CD14-positive monocyte (primary cell): Measurements from ENCODE around the gene FSHR. TPM values are rescaled to one million over a fixed set of nuclear protein-coding genes. Genes with fewer than 3 reads are reported as not detected.

Experiments
- DNase-seq, 3 donors: peaks; one replicate each; pipeline ENCODE4 v3.0.0-alpha.2; 2011 to 2022
- H2AFZ ChIP-seq: 2 replicates; pipeline ENCODE4 v1.6.0; 2012; ENCODE audit warnings: mild to moderate bottlenecking, low read depth, low read length, inconsistent platforms; ENCODE audit not compliant: insufficient read depth, poor library complexity, severe bottlenecking
- H3K27ac ChIP-seq, 2 donors: 1 replicate in 1 of 2; 2 replicates in 1 of 2; pipeline ENCODE4 v1.5.1; 2012 to 2013; ENCODE audit warnings: low read length in 2 of 2, control low read depth in 1 of 2, inconsistent platforms in 1 of 2, low read depth in 1 of 2, mild to moderate bottlenecking in 1 of 2
- H3K27me3 ChIP-seq, 2 donors: one replicate each; pipeline versions ENCODE4 v1.6.0 to v1.6.1; 2011 to 2013; ENCODE audit warnings: low read length in 2 of 2; ENCODE audit not compliant: control insufficient read depth in 2 of 2, insufficient read depth in 2 of 2
- H3K36me3 ChIP-seq, 2 donors: replicated peaks in 1 of 2; 1 replicate in 1 of 2; 2 replicates in 1 of 2; pipeline versions ENCODE4 v1.5.1 to v1.6.1; 2012 to 2013; ENCODE audit warnings: low read length in 2 of 2, control low read depth in 1 of 2, inconsistent platforms in 1 of 2, mild to moderate bottlenecking in 1 of 2; ENCODE audit not compliant: insufficient read depth in 2 of 2, control insufficient read depth in 1 of 2
- H3K4me1 ChIP-seq, 2 donors: 1 replicate in 1 of 2; 2 replicates in 1 of 2; pipeline versions ENCODE4 v1.5.1 to v1.6.1; 2012 to 2013; ENCODE audit warnings: low read length in 2 of 2, control low read depth in 1 of 2, inconsistent platforms in 1 of 2, mild to moderate bottlenecking in 1 of 2, moderate library complexity in 1 of 2; ENCODE audit not compliant: insufficient read depth in 2 of 2, control insufficient read depth in 1 of 2
- H3K4me2 ChIP-seq: replicated peaks from 2 replicates; pipeline ENCODE3; 2012; ENCODE audit warnings: low read length, moderate library complexity, mild to moderate bottlenecking; ENCODE audit not compliant: poor library complexity, severe bottlenecking; ENCODE audit errors: extremely low read depth
- H3K4me3 ChIP-seq, 3 experiments: fragments of 200-600 bp in 1 of 3; sonication (generic) in 1 of 3; replicated peaks in 1 of 3; 1 replicate in 2 of 3; 2 replicates in 1 of 3; pipeline ENCODE4 v1.5.1; 2011 to 2013; ENCODE audit warnings: low read length in 3 of 3, mild to moderate bottlenecking in 3 of 3, control low read depth in 2 of 3, low read depth in 2 of 3, inconsistent platforms in 1 of 3, moderate library complexity in 1 of 3
- H3K79me2 ChIP-seq: 2 replicates; pipeline ENCODE4 v1.6.0; 2012; ENCODE audit warnings: mild to moderate bottlenecking, control low read depth, inconsistent platforms, low read length, moderate library complexity; ENCODE audit not compliant: insufficient read depth
- H3K9ac ChIP-seq: 2 replicates; pipeline ENCODE4 v1.6.0; 2017; ENCODE audit warnings: low read length, mild to moderate bottlenecking; ENCODE audit not compliant: insufficient read depth, poor library complexity, severe bottlenecking
- H3K9me3 ChIP-seq, 2 donors: replicated peaks in 1 of 2; 1 replicate in 1 of 2; 2 replicates in 1 of 2; pipeline versions ENCODE4 v1.5.1 to v1.6.1; 2012 to 2013; ENCODE audit warnings: low read length in 2 of 2, control low read depth in 1 of 2; ENCODE audit not compliant: control insufficient read depth in 1 of 2, insufficient read depth in 1 of 2
- H4K20me1 ChIP-seq: 2 replicates; pipeline ENCODE4 v1.6.0; 2012; ENCODE audit warnings: mild to moderate bottlenecking, low read length, control low read depth, moderate library complexity; ENCODE audit not compliant: insufficient read depth
- H3K27ac Mint-ChIP-seq, 7 donors: one replicate each; pipeline ENCODE4 v1.8.0; 2020; ENCODE audit warnings: mild to moderate bottlenecking in 7 of 7, mixed read lengths in 7 of 7, moderate library complexity in 6 of 7, inconsistent platforms in 2 of 7
- H3K27me3 Mint-ChIP-seq, 3 donors: one replicate each; pipeline ENCODE4 v1.8.0; 2021 to 2022; ENCODE audit warnings: low read depth in 3 of 3, mild to moderate bottlenecking in 3 of 3, mixed read lengths in 3 of 3, moderate library complexity in 3 of 3, inconsistent platforms in 1 of 3
- H3K36me3 Mint-ChIP-seq, 2 donors: one replicate each; pipeline ENCODE4 v1.8.0; 2020; ENCODE audit warnings: mixed read lengths in 2 of 2, inconsistent platforms in 1 of 2, mild to moderate bottlenecking in 1 of 2
- H3K4me1 Mint-ChIP-seq: one replicate; pipeline ENCODE4 v1.8.0; 2020; ENCODE audit warnings: mild to moderate bottlenecking, mixed read lengths
- H3K4me3 Mint-ChIP-seq, 2 donors: one replicate each; pipeline ENCODE4 v1.8.0; 2020; ENCODE audit warnings: mild to moderate bottlenecking in 2 of 2, mixed read lengths in 2 of 2, moderate library complexity in 1 of 2
- H3K9me3 Mint-ChIP-seq, 7 donors: one replicate each; pipeline ENCODE4 v1.8.0; 2020 to 2022; ENCODE audit warnings: mixed read lengths in 7 of 7, mild to moderate bottlenecking in 6 of 7, moderate library complexity in 6 of 7, inconsistent platforms in 2 of 7
- CTCF ChIP-seq: fragments of 200-600 bp; IDR thresholded peaks from one replicate; pipeline ENCODE4 v1.8.0; 2022; ENCODE audit warnings: antibody characterized with exemption, mild to moderate bottlenecking
- WGBS: methylation state at CpG from one replicate; pipeline ENCODE4 v1.1.5; 2013; ENCODE audit warnings: missing lambda C conversion rate; ENCODE audit not compliant: insufficient coverage; 5-methylcytosine and 5-hydroxymethylcytosine counted together
- intact Hi-C, 2 donors: fragments of 100-400 bp; cut with micrococcal nuclease; formaldehyde crosslinking; loops; one replicate each; pipeline versions ENCODE4 v1.15.0 to v1.15.1; 2023
- polyA plus RNA-seq, 3 donors: library from polyadenylated mRNA; depleted of rRNA in 1 of 3; unstranded in 2 of 3; stranded (reverse) in 1 of 3; fragments of 300-500 nt in 2 of 3; fragments of >200 nt in 1 of 3; fragmentation: Illumina TruSeq in 2 of 3; gene quantifications; 1 replicate in 2 of 3; 2 replicates in 1 of 3; pipeline ENCODE4 v1.2.3, GENCODE V29; 2012 to 2021

The FSHR gene
- polyA plus RNA-seq, 3 donors: not detected

GRCh38 chr2:49189512-49190225, 35.4 kb upstream of the FSHR start:
- Histone ChIP-seq H4K20me1 (no peaks in the 10 kb centered on the region), H3K4me3 (no peak overlapping the region), H3K27ac (no peak overlapping the region), H3K4me1 (no peaks in the 10 kb centered on the region), H3K27me3 (no peaks in the 10 kb centered on the region), H3K79me2 (no peaks in the 10 kb centered on the region), H3K9ac (no peak overlapping the region), H2AFZ (no peak overlapping the region), H3K36me3 (no peaks in the 10 kb centered on the region), H3K4me2 (no peak overlapping the region), H3K9me3 (peaks cover 8 to 10% of the 10 kb centered on the region in 2 donors)
- Mint-ChIP-seq H3K4me3 (no peak overlapping the region), H3K27ac (no peak overlapping the region), H3K9me3 (peaks cover 1 to 16% (median 4%) of the 10 kb centered on the region in 7 donors), H3K27me3 (no peaks in the 10 kb centered on the region), H3K4me1 (no peaks in the 10 kb centered on the region), H3K36me3 (no peaks in the 10 kb centered on the region)
- intact Hi-C loops: no loop called here
- no CpG with 5 or more reads among the region's 4 CpGs for WGBS
- TF ChIP-seq CTCF: no peak
- no peak for DNase-seq

GRCh38 chr2:49186050-49186648, 31.8 kb upstream of the FSHR start:
- H4K20me1 ChIP-seq: no peaks in the 10 kb centered on the region
- TF ChIP-seq CTCF: no peak
- no peak overlapping the region for H3K4me2 ChIP-seq
- H2AFZ ChIP-seq: no peak overlapping the region
- H3K4me1 ChIP-seq: no peaks in the 10 kb centered on the region
- H3K9me3 ChIP-seq: peaks cover 8 to 10% of the 10 kb centered on the region in 2 donors
- Mint-ChIP-seq H3K4me1 (no peaks in the 10 kb centered on the region), H3K4me3 (no peak overlapping the region), H3K36me3 (no peaks in the 10 kb centered on the region), H3K27me3 (no peaks in the 10 kb centered on the region), H3K27ac (no peak overlapping the region), H3K9me3 (peaks cover 1 to 17% (median 5%) of the 10 kb centered on the region in 7 donors)
- DNase-seq: no peak
- intact Hi-C loops: no loop called here
- H3K9ac ChIP-seq: no peak overlapping the region
- no peaks in the 10 kb centered on the region for H3K36me3 ChIP-seq
- H3K27me3 ChIP-seq: no peaks in the 10 kb centered on the region
- no peaks in the 10 kb centered on the region for H3K79me2 ChIP-seq
- no peak overlapping the region for H3K27ac ChIP-seq
- H3K4me3 ChIP-seq: no peak overlapping the region
- 87% methylated on average over 10 of the region's 10 CpGs for WGBS
